ENCODE measurements around the gene TVP23A. TPM values are rescaled to one million over a fixed set of nuclear protein-coding genes. Genes with fewer than 3 reads are reported as not detected.
"Not testable (repeated sequence)": the region's sequence is repeated elsewhere in the genome, so short reads cannot be mapped to it uniquely, and the experiment has no call there.

TVP23A gene
- total RNA-seq, 1 donor from 2014 or later = not detected

GRCh38 chr16:10805334-10805733 is 13.3 kb downstream of the TVP23A start:
- Mint-ChIP-seq H3K36me3 (ENCODE audit: unreplicated experiment) (no peaks in the 10 kb centered on the region), H3K4me1 (ENCODE audit: unreplicated experiment) (no peaks in the 10 kb centered on the region), H3K4me3 (ENCODE audit: unreplicated experiment) (no peak overlapping the region), H3K27ac (ENCODE audit: unreplicated experiment) (no peak overlapping the region), H3K9me3 (ENCODE audit: unreplicated experiment) (no peaks in the 10 kb centered on the region), H3K27me3 (ENCODE audit: unreplicated experiment) (peaks cover 2% of the 10 kb centered on the region)
- DNase-seq (ENCODE audit: extremely low spot score, unreplicated experiment) = no peak
- TF ChIP-seq, protein P1, sequence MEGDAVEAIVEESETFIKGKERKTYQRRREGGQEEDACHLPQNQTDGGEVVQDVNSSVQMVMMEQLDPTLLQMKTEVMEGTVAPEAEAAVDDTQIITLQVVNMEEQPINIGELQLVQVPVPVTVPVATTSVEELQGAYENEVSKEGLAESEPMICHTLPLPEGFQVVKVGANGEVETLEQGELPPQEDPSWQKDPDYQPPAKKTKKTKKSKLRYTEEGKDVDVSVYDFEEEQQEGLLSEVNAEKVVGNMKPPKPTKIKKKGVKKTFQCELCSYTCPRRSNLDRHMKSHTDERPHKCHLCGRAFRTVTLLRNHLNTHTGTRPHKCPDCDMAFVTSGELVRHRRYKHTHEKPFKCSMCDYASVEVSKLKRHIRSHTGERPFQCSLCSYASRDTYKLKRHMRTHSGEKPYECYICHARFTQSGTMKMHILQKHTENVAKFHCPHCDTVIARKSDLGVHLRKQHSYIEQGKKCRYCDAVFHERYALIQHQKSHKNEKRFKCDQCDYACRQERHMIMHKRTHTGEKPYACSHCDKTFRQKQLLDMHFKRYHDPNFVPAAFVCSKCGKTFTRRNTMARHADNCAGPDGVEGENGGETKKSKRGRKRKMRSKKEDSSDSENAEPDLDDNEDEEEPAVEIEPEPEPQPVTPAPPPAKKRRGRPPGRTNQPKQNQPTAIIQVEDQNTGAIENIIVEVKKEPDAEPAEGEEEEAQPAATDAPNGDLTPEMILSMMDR (IDR thresholded peaks at IDR 0.05) = no peak

DNA sequence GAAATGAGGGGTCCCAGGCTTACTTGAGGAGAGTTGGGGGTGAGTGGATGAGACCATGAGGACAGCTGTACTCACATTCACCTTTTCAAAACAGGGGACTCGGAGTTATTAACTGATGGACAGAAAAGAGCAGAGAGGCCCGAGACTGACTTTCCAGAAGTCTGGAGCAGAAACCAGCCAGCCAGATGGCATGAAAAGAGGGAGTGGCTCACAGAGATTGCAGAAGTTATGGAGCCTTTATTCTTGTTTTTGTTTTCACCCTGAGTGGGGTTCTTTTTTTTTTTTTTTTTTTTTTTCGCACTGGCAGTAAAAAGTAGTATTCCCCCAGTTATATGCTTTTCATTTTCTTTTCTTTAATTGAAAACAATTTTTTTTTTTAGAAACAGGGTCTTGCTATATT is 18.9 kb downstream of the TVP23A start:
- Mint-ChIP-seq H3K27ac (ENCODE audit: unreplicated experiment) (no peak overlapping the region), H3K4me1 (ENCODE audit: unreplicated experiment) (no peaks in the 10 kb centered on the region), H3K9me3 (ENCODE audit: unreplicated experiment) (no peaks in the 10 kb centered on the region), H3K27me3 (ENCODE audit: unreplicated experiment) (no peaks in the 10 kb centered on the region), H3K36me3 (ENCODE audit: unreplicated experiment) (no peaks in the 10 kb centered on the region), H3K4me3 (ENCODE audit: unreplicated experiment) (no peak overlapping the region)
- TF ChIP-seq, protein P1 (IDR thresholded peaks at IDR 0.05) = no peak
- DNase-seq (ENCODE audit: extremely low spot score, unreplicated experiment) = no peak

DNA sequence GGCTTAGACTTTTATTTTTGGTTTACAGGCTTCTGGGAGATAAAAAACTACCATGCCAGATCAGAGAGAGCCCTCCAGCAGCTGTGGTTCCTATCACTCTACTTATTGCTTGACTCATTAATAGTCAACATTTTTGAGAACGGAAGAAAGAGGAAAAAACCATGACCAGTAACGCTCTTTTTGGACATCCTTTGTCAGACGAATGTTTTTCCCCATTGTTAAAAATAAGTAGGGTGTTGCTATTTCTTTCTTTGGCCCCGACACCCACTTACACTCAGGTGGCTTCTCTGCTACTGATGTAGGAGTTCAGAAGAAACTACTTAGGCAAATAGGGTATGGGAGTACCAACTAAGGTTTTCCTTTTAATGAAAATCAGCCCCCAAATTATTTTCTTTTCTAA is 27.5 kb downstream of the TVP23A start:
- Mint-ChIP-seq H3K9me3 (ENCODE audit: unreplicated experiment) (no peaks in the 10 kb centered on the region), H3K27ac (ENCODE audit: unreplicated experiment) (no peak overlapping the region), H3K27me3 (ENCODE audit: unreplicated experiment) (peaks cover 7% of the 10 kb centered on the region), H3K4me3 (ENCODE audit: unreplicated experiment) (no peak overlapping the region), H3K36me3 (ENCODE audit: unreplicated experiment) (no peaks in the 10 kb centered on the region), H3K4me1 (ENCODE audit: unreplicated experiment) (no peaks in the 10 kb centered on the region)
- DNase-seq (ENCODE audit: extremely low spot score, unreplicated experiment) = no peak
- TF ChIP-seq, protein P1 (IDR thresholded peaks at IDR 0.05) = no peak

- not testable (repeated sequence) for H3K4me1 Mint-ChIP-seq (ENCODE audit: unreplicated experiment); DNase-seq (ENCODE audit: extremely low spot score, unreplicated experiment); H3K4me3 Mint-ChIP-seq (ENCODE audit: unreplicated experiment); H3K36me3 Mint-ChIP-seq (ENCODE audit: unreplicated experiment); H3K9me3 Mint-ChIP-seq (ENCODE audit: unreplicated experiment); H3K27ac Mint-ChIP-seq (ENCODE audit: unreplicated experiment)
- peaks cover 12% of the 10 kb centered on the region for H3K27me3 Mint-ChIP-seq (ENCODE audit: unreplicated experiment)
Observed at GRCh38 chr16:10788630-10789029, 30.0 kb downstream of the TVP23A start.

DNA sequence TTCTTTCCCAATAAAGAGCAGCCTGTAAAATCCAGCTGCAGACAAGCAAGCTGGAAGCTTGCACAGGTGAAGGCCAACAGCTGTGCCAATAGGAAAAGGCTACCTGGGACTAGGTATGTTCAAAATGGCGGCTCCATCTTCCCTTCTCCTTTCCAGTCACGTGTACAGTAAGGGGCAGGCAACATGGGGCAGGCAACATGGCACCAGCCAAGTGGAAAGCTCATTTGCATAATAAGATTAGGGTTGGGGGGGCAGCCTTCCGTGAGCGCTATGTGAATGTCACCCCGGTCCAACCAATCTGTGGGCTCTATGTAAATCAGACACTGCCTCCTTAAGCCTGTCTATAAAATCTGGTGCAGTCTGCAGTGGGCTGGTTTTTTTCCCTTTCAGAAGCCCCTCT is 31.3 kb downstream of the TVP23A start:
- DNase-seq (ENCODE audit: extremely low spot score, unreplicated experiment) = no peak
- TF ChIP-seq, protein P1 (IDR thresholded peaks at IDR 0.05) = no peak
- Mint-ChIP-seq H3K4me3 (ENCODE audit: unreplicated experiment) (no peak overlapping the region), H3K4me1 (ENCODE audit: unreplicated experiment) (no peaks in the 10 kb centered on the region), H3K36me3 (ENCODE audit: unreplicated experiment) (no peaks in the 10 kb centered on the region), H3K9me3 (ENCODE audit: unreplicated experiment) (no peaks in the 10 kb centered on the region), H3K27me3 (ENCODE audit: unreplicated experiment) (peaks cover 9% of the 10 kb centered on the region), H3K27ac (ENCODE audit: unreplicated experiment) (no peak overlapping the region)

- no peak for DNase-seq (ENCODE audit: extremely low spot score, unreplicated experiment)
- H3K27me3 Mint-ChIP-seq (ENCODE audit: unreplicated experiment) = peaks cover 12% of the 10 kb centered on the region
- H3K4me3 Mint-ChIP-seq (ENCODE audit: unreplicated experiment) = no peak overlapping the region
- H3K4me1 Mint-ChIP-seq (ENCODE audit: unreplicated experiment) = no peaks in the 10 kb centered on the region
- no peaks in the 10 kb centered on the region for H3K9me3 Mint-ChIP-seq (ENCODE audit: unreplicated experiment)
- TF ChIP-seq, protein P1 (IDR thresholded peaks at IDR 0.05) = no peak
- H3K27ac Mint-ChIP-seq (ENCODE audit: unreplicated experiment) = no peak overlapping the region
- no peaks in the 10 kb centered on the region for H3K36me3 Mint-ChIP-seq (ENCODE audit: unreplicated experiment)
Observed at GRCh38 chr16:10782628-10783027, 36.0 kb downstream of the TVP23A start.
